ENCODE data around the gene SLC25A21. TPM values are rescaled to one million over a fixed set of nuclear protein-coding genes. Genes with fewer than 3 reads are reported as not detected.
A peak's percentile ranks its signal among the peaks of the same experiment; 100 is the strongest.

SLC25A21 gene
- total and polyA plus RNA-seq, 4 experiments from 2014 or later, result not detected

DNA sequence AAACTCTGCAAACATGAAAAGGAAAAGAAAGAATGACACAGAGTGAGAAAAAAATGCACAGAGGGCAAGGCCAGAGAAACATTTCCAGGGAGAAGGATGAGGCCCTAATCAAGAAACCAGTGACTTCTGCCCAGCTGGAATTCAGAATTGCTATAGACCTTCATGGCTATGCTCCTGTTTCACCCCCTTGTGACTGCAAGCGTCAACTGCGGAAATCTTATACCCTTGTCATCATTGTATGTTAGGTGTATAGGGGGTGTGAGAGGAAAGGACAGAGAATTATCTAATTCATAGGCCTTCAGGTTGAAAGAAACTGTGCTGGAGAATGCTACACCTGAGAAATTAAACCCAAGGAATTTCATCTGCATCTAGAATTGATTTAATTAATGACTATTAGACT lies 117.5 kb downstream of the SLC25A21 start:
- Mint-ChIP-seq H3K4me1 (no peaks in the 10 kb centered on the region), H3K27me3 (no peaks in the 10 kb centered on the region), H3K9me3 (peaks cover 0 to 9% (median 4%) of the 10 kb centered on the region in 8 donors), H3K36me3 (no peaks in the 10 kb centered on the region), H3K4me3 (no peak overlapping the region), H3K27ac (no peak overlapping the region)
- Histone ChIP-seq H3K27me3 (ENCODE audit: insufficient read depth, low read length) (no peaks in the 10 kb centered on the region), H3K4me1 (ENCODE audit: insufficient read depth, low read length) (no peaks in the 10 kb centered on the region), H3K4me3 (ENCODE audit: low read length in 2 of 2) (no peak overlapping the region), H3K27ac (ENCODE audit: low read depth, low read length) (no peak overlapping the region), H3K36me3 (ENCODE audit: insufficient read depth, low read length) (no peaks in the 10 kb centered on the region), H3K9me3 (ENCODE audit: control insufficient read depth in 1 of 2, low read length in 2 of 2) (no peaks in the 10 kb centered on the region)
- intact Hi-C loops (cut with micrococcal nuclease), result no loop called here
- CTCF ChIA-PET (ENCODE audit: partially characterized antibody), result no interaction called here
- POLR2A ChIA-PET (ENCODE audit: partially characterized antibody), result no interaction called here
- no peak for DNase-seq

DNA sequence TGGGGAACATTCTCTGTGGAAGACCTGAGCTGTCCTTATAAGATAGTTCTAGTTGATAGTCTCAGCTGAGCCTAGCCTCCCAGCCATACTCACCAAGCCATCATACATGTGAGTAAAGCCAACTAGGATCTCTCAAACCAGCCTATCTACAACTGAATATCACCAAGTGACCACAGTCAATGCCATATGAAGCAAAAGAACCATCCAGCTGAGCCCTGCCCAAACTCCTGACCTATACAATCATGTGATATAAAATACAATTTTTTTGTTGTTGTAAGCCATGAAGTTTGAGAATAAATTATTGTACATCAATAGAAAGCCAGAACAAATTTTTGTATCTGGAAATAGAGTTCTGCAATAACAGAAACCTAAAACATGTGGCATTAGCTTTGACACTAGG lies 118.3 kb downstream of the SLC25A21 start:
- Histone ChIP-seq H3K36me3 (ENCODE audit: insufficient read depth, low read length) (no peaks in the 10 kb centered on the region), H3K4me1 (ENCODE audit: insufficient read depth, low read length) (no peaks in the 10 kb centered on the region), H3K9me3 (ENCODE audit: control insufficient read depth in 1 of 2, low read length in 2 of 2) (no peaks in the 10 kb centered on the region), H3K4me3 (ENCODE audit: low read length in 2 of 2) (no peak overlapping the region), H3K27me3 (ENCODE audit: insufficient read depth, low read length) (no peaks in the 10 kb centered on the region), H3K27ac (ENCODE audit: low read depth, low read length) (no peak overlapping the region)
- no peak for DNase-seq
- H3K36me3 Mint-ChIP-seq, result no peaks in the 10 kb centered on the region
- peaks cover 0 to 9% (median 5%) of the 10 kb centered on the region in 8 donors for H3K9me3 Mint-ChIP-seq
- POLR2A ChIA-PET (ENCODE audit: partially characterized antibody), result no interaction called here
- H3K4me1 Mint-ChIP-seq, result no peaks in the 10 kb centered on the region
- CTCF ChIA-PET (ENCODE audit: partially characterized antibody), result no interaction called here
- no peak overlapping the region for H3K27ac Mint-ChIP-seq
- H3K27me3 Mint-ChIP-seq, result no peaks in the 10 kb centered on the region
- no peak overlapping the region for H3K4me3 Mint-ChIP-seq
- intact Hi-C loops (cut with micrococcal nuclease), result no loop called here

DNA sequence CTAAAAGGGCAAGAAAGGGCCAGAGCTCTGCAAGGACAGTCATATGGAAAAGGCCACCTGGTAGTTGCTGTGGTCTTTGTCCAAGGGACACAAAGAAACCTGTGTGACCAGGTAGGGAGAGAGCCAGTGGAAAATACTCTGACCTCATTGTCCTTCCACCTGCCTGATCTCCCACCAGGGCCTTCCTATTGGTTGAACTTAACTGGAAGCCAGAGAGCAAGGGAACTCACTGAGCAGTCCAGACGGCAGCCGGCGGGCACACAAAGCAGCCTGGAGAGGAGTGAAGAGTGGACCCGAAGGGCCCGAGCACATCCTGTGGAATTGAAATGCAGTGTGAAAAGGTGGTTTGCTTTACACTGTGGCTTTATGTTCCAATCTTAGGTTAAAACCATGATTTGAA lies 120.7 kb downstream of the SLC25A21 start:
- H3K27ac Mint-ChIP-seq, result no peak overlapping the region
- Histone ChIP-seq H3K4me3 (ENCODE audit: low read length in 2 of 2) (no peak overlapping the region), H3K27me3 (ENCODE audit: insufficient read depth, low read length) (no peaks in the 10 kb centered on the region), H3K36me3 (ENCODE audit: insufficient read depth, low read length) (no peaks in the 10 kb centered on the region), H3K9me3 (ENCODE audit: control insufficient read depth in 1 of 2, low read length in 2 of 2) (no peaks in the 10 kb centered on the region), H3K27ac (ENCODE audit: low read depth, low read length) (no peak overlapping the region), H3K4me1 (ENCODE audit: insufficient read depth, low read length) (no peaks in the 10 kb centered on the region)
- CTCF ChIA-PET (ENCODE audit: partially characterized antibody), result no interaction called here
- POLR2A ChIA-PET (ENCODE audit: partially characterized antibody), result no interaction called here
- no peaks in the 10 kb centered on the region for H3K4me1 Mint-ChIP-seq
- H3K4me3 Mint-ChIP-seq, result no peak overlapping the region
- intact Hi-C loops (cut with micrococcal nuclease), result no loop called here
- no peaks in the 10 kb centered on the region for H3K27me3 Mint-ChIP-seq
- no peaks in the 10 kb centered on the region for H3K36me3 Mint-ChIP-seq
- no peak for DNase-seq
- peaks cover 0 to 16% (median 5%) of the 10 kb centered on the region in 8 donors for H3K9me3 Mint-ChIP-seq

DNA sequence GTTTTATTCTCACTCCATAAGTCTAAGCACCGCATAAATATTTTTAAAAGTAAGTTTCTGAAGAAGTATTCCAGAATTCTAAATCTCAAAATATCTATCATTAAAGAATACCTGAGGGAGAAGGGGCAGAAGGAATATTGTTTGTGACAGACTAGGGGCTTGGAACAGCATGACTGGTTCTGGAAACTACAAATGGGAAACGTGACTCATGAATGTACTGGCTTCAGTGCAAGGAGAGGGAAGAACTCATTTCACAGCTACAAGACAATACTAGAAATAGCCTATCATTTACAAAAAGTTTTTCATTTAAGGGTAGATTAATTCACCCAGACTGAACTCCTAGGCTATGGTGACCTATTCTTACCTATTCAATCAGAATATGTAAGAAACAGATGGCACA lies 121.3 kb downstream of the SLC25A21 start:
- Mint-ChIP-seq H3K4me3 (no peak overlapping the region), H3K27ac (no peak overlapping the region), H3K9me3 (peaks cover 0 to 16% (median 5%) of the 10 kb centered on the region in 8 donors), H3K27me3 (no peaks in the 10 kb centered on the region), H3K36me3 (no peaks in the 10 kb centered on the region), H3K4me1 (no peaks in the 10 kb centered on the region)
- H3K4me1 ChIP-seq (ENCODE audit: insufficient read depth, low read length), result no peaks in the 10 kb centered on the region
- no peaks in the 10 kb centered on the region for H3K9me3 ChIP-seq (ENCODE audit: control insufficient read depth in 1 of 2, low read length in 2 of 2)
- DNase-seq, result no peak
- H3K36me3 ChIP-seq (ENCODE audit: insufficient read depth, low read length), result no peaks in the 10 kb centered on the region
- H3K27me3 ChIP-seq (ENCODE audit: insufficient read depth, low read length), result no peaks in the 10 kb centered on the region
- ChIA-PET POLR2A (ENCODE audit: partially characterized antibody) (no interaction called here), CTCF (ENCODE audit: partially characterized antibody) (no interaction called here)
- H3K27ac ChIP-seq (ENCODE audit: low read depth, low read length), result no peak overlapping the region
- no peak overlapping the region for H3K4me3 ChIP-seq (ENCODE audit: low read length in 2 of 2)
- intact Hi-C loops (cut with micrococcal nuclease), result no loop called here

DNA sequence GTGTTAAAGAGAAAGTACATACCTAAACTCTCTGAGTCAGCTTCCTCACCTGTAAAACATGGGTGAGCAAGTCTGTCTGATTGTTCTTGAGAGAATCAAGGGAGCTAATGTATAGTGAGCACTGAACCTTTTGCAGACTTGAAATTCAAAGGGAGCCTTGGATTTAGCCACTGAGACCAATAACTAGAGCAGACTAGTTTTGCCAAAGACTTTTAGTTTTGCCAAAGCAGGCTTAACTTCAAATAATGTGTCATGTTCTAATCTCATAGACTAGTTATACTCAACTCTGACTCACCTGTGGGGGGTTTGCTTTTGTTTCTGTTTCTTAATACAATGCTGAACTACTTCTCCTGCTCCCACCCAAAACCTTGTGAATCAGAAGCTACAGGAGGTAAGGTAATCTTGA lies 123.7 kb downstream of the SLC25A21 start:
- CTCF ChIA-PET (ENCODE audit: partially characterized antibody), result no interaction called here
- H3K4me3 ChIP-seq (ENCODE audit: low read length in 2 of 2), result no peak overlapping the region
- peaks cover 0 to 8% (median under 1%) of the 10 kb centered on the region in 8 donors for H3K9me3 Mint-ChIP-seq

DNA sequence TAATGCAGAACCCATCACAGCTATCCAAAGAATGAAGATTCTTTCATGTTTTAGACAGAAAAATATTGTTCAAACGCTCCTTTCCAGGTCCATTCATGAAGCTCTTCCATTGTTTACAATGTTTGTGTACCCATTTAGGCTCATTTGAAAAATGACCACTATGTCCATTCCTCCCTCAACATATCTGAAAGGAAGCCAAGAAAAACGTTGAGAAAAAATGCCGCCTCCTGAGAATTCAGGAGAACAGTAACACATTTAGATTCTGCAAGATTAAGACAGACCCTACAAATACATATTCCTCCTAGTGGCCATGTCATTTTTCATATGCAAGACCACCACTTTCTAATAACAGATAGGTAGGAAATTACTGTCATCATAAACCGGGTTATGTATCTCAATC lies 124.4 kb downstream of the SLC25A21 start:
- peak overlapping the region in 1 of 7 donors; percentile 55 for H3K27ac Mint-ChIP-seq
- Histone ChIP-seq H3K4me1 (ENCODE audit: insufficient read depth, low read length) (no peaks in the 10 kb centered on the region), H3K27ac (ENCODE audit: low read depth, low read length) (no peak overlapping the region), H3K36me3 (ENCODE audit: insufficient read depth, low read length) (no peaks in the 10 kb centered on the region), H3K4me3 (ENCODE audit: low read length in 2 of 2) (no peak overlapping the region), H3K9me3 (ENCODE audit: control insufficient read depth in 1 of 2, low read length in 2 of 2) (no peaks in the 10 kb centered on the region), H3K27me3 (ENCODE audit: insufficient read depth, low read length) (no peaks in the 10 kb centered on the region)
- CTCF ChIA-PET (ENCODE audit: partially characterized antibody), result no interaction called here
- no peak overlapping the region for H3K4me3 Mint-ChIP-seq
- DNase-seq, result no peak
- POLR2A ChIA-PET (ENCODE audit: partially characterized antibody), result no interaction called here
- H3K27me3 Mint-ChIP-seq, result no peaks in the 10 kb centered on the region
- no peaks in the 10 kb centered on the region for H3K4me1 Mint-ChIP-seq
- intact Hi-C loops (cut with micrococcal nuclease), result no loop called here
- no peaks in the 10 kb centered on the region for H3K36me3 Mint-ChIP-seq
- H3K9me3 Mint-ChIP-seq, result peaks cover 0 to 8% (median under 1%) of the 10 kb centered on the region in 8 donors

More for the DNA sequence above, 123.7 kb downstream of the SLC25A21 start:
- Mint-ChIP-seq H3K4me3 (no peak overlapping the region), H3K27me3 (no peaks in the 10 kb centered on the region), H3K36me3 (no peaks in the 10 kb centered on the region), H3K27ac (no peak overlapping the region), H3K4me1 (no peaks in the 10 kb centered on the region)
- POLR2A ChIA-PET (ENCODE audit: partially characterized antibody), result no interaction called here
- H3K4me1 ChIP-seq (ENCODE audit: insufficient read depth, low read length), result no peaks in the 10 kb centered on the region
- H3K9me3 ChIP-seq (ENCODE audit: control insufficient read depth in 1 of 2, low read length in 2 of 2), result no peaks in the 10 kb centered on the region
- H3K36me3 ChIP-seq (ENCODE audit: insufficient read depth, low read length), result no peaks in the 10 kb centered on the region
- intact Hi-C loops (cut with micrococcal nuclease), result no loop called here
- H3K27ac ChIP-seq (ENCODE audit: low read depth, low read length), result no peak overlapping the region
- H3K27me3 ChIP-seq (ENCODE audit: insufficient read depth, low read length), result no peaks in the 10 kb centered on the region
- no peak for DNase-seq

DNA sequence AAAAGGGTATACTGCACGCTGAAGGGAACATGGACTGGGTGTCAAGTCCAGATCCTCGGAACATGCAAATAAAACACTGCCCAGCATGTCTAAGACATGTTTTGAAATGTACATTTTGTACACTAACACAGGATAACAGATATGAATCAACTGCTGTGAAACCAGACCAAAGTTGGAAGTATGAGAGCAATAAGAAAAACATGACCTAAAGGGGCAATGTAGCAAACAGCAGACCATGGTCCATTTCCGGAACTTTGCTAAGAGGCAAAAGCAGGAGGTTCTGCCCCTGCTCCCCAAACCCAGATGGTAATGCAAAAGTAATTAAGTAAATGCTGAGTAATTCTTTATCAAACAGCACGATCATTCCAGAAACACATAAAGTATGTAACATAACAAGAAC lies 125.2 kb downstream of the SLC25A21 start:
- no peak overlapping the region for H3K4me3 ChIP-seq (ENCODE audit: low read length in 2 of 2)
- H3K36me3 Mint-ChIP-seq, result no peaks in the 10 kb centered on the region
- H3K9me3 Mint-ChIP-seq, result peaks cover 0 to 8% (median 1%) of the 10 kb centered on the region in 8 donors
- no peak for DNase-seq
- no peaks in the 10 kb centered on the region for H3K9me3 ChIP-seq (ENCODE audit: control insufficient read depth in 1 of 2, low read length in 2 of 2)
- H3K27ac ChIP-seq (ENCODE audit: low read depth, low read length), result no peak overlapping the region
- no peaks in the 10 kb centered on the region for H3K27me3 Mint-ChIP-seq
- H3K4me1 ChIP-seq (ENCODE audit: insufficient read depth, low read length), result no peaks in the 10 kb centered on the region
- H3K27ac Mint-ChIP-seq, result no peak overlapping the region
- POLR2A ChIA-PET (ENCODE audit: partially characterized antibody), result no interaction called here
- H3K4me1 Mint-ChIP-seq, result no peaks in the 10 kb centered on the region
- no peaks in the 10 kb centered on the region for H3K27me3 ChIP-seq (ENCODE audit: insufficient read depth, low read length)
- intact Hi-C loops (cut with micrococcal nuclease), result no loop called here
- CTCF ChIA-PET (ENCODE audit: partially characterized antibody), result no interaction called here
- no peak overlapping the region for H3K4me3 Mint-ChIP-seq
- H3K36me3 ChIP-seq (ENCODE audit: insufficient read depth, low read length), result no peaks in the 10 kb centered on the region

DNA sequence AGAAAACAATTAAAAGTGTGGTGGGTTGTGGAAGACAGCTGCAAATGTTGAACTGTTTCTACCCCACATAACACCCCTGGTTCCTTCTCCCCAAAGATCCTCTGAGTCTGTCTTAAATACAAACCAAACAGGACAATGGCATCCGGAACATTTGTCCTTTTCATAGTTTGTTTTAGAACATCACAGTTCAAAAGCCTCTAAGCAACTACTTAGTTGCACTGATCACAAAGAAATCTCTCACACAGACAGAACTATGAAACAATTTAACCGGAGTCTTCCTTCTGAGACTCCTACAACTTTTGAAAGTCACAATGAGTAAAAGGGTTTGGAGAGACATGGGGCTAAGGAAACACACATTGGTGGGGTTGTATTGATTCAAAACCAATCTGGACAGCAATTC lies 125.6 kb downstream of the SLC25A21 start:
- Mint-ChIP-seq H3K27ac (no peak overlapping the region), H3K36me3 (no peaks in the 10 kb centered on the region), H3K4me3 (no peak overlapping the region), H3K9me3 (peaks cover 0 to 8% (median 1%) of the 10 kb centered on the region in 8 donors), H3K27me3 (no peaks in the 10 kb centered on the region), H3K4me1 (no peaks in the 10 kb centered on the region)
- H3K4me3 ChIP-seq (ENCODE audit: low read length in 2 of 2), result no peak overlapping the region
- CTCF ChIA-PET (ENCODE audit: partially characterized antibody), result no interaction called here
- POLR2A ChIA-PET (ENCODE audit: partially characterized antibody), result no interaction called here
- intact Hi-C loops (cut with micrococcal nuclease), result no loop called here
- no peaks in the 10 kb centered on the region for H3K27me3 ChIP-seq (ENCODE audit: insufficient read depth, low read length)
- no peaks in the 10 kb centered on the region for H3K9me3 ChIP-seq (ENCODE audit: control insufficient read depth in 1 of 2, low read length in 2 of 2)
- no peak overlapping the region for H3K27ac ChIP-seq (ENCODE audit: low read depth, low read length)
- DNase-seq, result no peak
- H3K4me1 ChIP-seq (ENCODE audit: insufficient read depth, low read length), result no peaks in the 10 kb centered on the region
- no peaks in the 10 kb centered on the region for H3K36me3 ChIP-seq (ENCODE audit: insufficient read depth, low read length)
